Raji (cell line): ENCODE results near the gene GRIFIN.

ENCODE experiments used
- POLR2A ChIP-seq: IDR thresholded peaks from 2 replicates; pipeline ENCODE4 v1.6.1; 2011; ENCODE audit warnings: low read depth, low read length, control low read depth; ENCODE audit not compliant: insufficient read depth

GRIFIN gene

GRCh38 chr7:2515424-2516193, 39.4 kb upstream of the GRIFIN start:
- no peak for TF ChIP-seq POLR2A

- no peak for TF ChIP-seq POLR2A
Measured at GRCh38 chr7:2514473-2515423, 38.5 kb upstream of the GRIFIN start.

- TF ChIP-seq POLR2A, result no peak
Measured at GRCh38 chr7:2513702-2514101, 37.5 kb upstream of the GRIFIN start.

- no peak; the same call in 1 of the 2 replicates for TF ChIP-seq POLR2A
Measured at GRCh38 chr7:2512713-2513112, 36.5 kb upstream of the GRIFIN start.

- TF ChIP-seq POLR2A, result no peak; the same call in 1 of the 2 replicates
Measured at GRCh38 chr7:2512179-2512661, 36.0 kb upstream of the GRIFIN start.

GRCh38 chr7:2511769-2512168, 35.6 kb upstream of the GRIFIN start:
- TF ChIP-seq POLR2A, result no peak

- TF ChIP-seq POLR2A, result peak; percentile 73
Measured at GRCh38 chr7:2510909-2511768, 34.9 kb upstream of the GRIFIN start.

- no peak for TF ChIP-seq POLR2A
Measured at GRCh38 chr7:2510130-2510776, 34.1 kb upstream of the GRIFIN start.

- TF ChIP-seq POLR2A, result no peak
Measured at GRCh38 chr7:2509298-2509906, 33.2 kb upstream of the GRIFIN start.

- TF ChIP-seq POLR2A, result no peak
Measured at GRCh38 chr7:2508327-2509215, 32.4 kb upstream of the GRIFIN start.

- TF ChIP-seq POLR2A, result no peak
Measured at GRCh38 chr7:2507917-2508306, 31.7 kb upstream of the GRIFIN start.

GRCh38 chr7:2507208-2507916, 31.2 kb upstream of the GRIFIN start:
- no peak for TF ChIP-seq POLR2A
